Brain microvascular endothelial cell (primary cell): ENCODE data around the gene C20orf144.

Experiments
- DNase-seq: peaks from one replicate; pipeline ENCODE4 v3.0.0-alpha.2; 2020
- H3K27ac ChIP-seq: fragments of 250-450 bp; sonication (Bioruptor Pico); 2 replicates; pipeline ENCODE4 v1.5.1; 2020; ENCODE audit warnings: mild to moderate bottlenecking, moderate library complexity
- H3K27me3 ChIP-seq: fragments of 250-450 bp; sonication (Bioruptor Pico); replicated peaks from 2 replicates; pipeline ENCODE4 v1.5.1; 2020; ENCODE audit warnings: mild to moderate bottlenecking
- H3K36me3 ChIP-seq: fragments of 250-450 bp; sonication (Bioruptor Pico); replicated peaks from 2 replicates; pipeline ENCODE4 v1.5.1; 2020; ENCODE audit warnings: mild to moderate bottlenecking
- H3K4me3 ChIP-seq: 2 replicates; pipeline ENCODE4 v1.5.1; 2011; ENCODE audit warnings: low read depth, mild to moderate bottlenecking, control low read depth, low read length, moderate library complexity
- CTCF ChIP-seq: IDR thresholded peaks from 2 replicates; pipeline ENCODE4 v1.5.1; 2011; ENCODE audit warnings: low read depth, mild to moderate bottlenecking, moderate library complexity, low read length, control low read depth, inconsistent platforms; ENCODE audit errors: missing control alignments
- in situ Hi-C: cut with HindIII; loops from 2 replicates; pipeline ENCODE4 v1.10.0; 2017; ENCODE audit warnings: low sequenced_read_pairs, low pct_ligation_motif_present

The C20orf144 gene

GRCh38 chr20:33681288-33681687 is 19.2 kb downstream of the C20orf144 start:
- no peak overlapping the region for H3K27ac ChIP-seq
- DNase-seq: no peak
- TF ChIP-seq CTCF: no peak
- H3K4me3 ChIP-seq: no peak overlapping the region
- no peaks in the 10 kb centered on the region for H3K27me3 ChIP-seq
- in situ Hi-C loops: no loop called here
- no peaks in the 10 kb centered on the region for H3K36me3 ChIP-seq

- Histone ChIP-seq H3K27ac (no peak overlapping the region), H3K27me3 (no peaks in the 10 kb centered on the region), H3K36me3 (no peaks in the 10 kb centered on the region), H3K4me3 (no peak overlapping the region)
- no peak for TF ChIP-seq CTCF
- in situ Hi-C loops: no loop called here
- no peak for DNase-seq
Observed at GRCh38 chr20:33681728-33682353, 19.7 kb downstream of the C20orf144 start.

- no peaks in the 10 kb centered on the region for H3K27me3 ChIP-seq
- no peak overlapping the region for H3K27ac ChIP-seq
- no peaks in the 10 kb centered on the region for H3K36me3 ChIP-seq
- no peak for TF ChIP-seq CTCF
- peak overlapping the region; percentile 56 for H3K4me3 ChIP-seq
- no peak for DNase-seq
- in situ Hi-C loops: no loop called here
Observed at GRCh38 chr20:33684533-33685327, 22.6 kb downstream of the C20orf144 start.

- Histone ChIP-seq H3K27me3 (no peaks in the 10 kb centered on the region), H3K27ac (peak overlapping the region; percentile 64), H3K4me3 (peak overlapping the region; percentile 56), H3K36me3 (no peaks in the 10 kb centered on the region)
- no peak for DNase-seq
- TF ChIP-seq CTCF: no peak
- in situ Hi-C loops: no loop called here
Observed at GRCh38 chr20:33685328-33686099, 23.4 kb downstream of the C20orf144 start.

GRCh38 chr20:33686100-33686983 is 24.2 kb downstream of the C20orf144 start, which contains the start of gene E2F1:
Gene E2F1, minus strand, starts transcription at chr20:33686385. Its CDS starts 121 bp downstream, at chr20:33686264.
- peak within 1 kb of the TSS; percentile 56 for H3K4me3 ChIP-seq
- TF ChIP-seq CTCF: peak; percentile 38
- DNase-seq: peak; percentile 91
- no peaks in the 10 kb centered on the region for H3K36me3 ChIP-seq
- H3K27me3 ChIP-seq: no peaks in the 10 kb centered on the region
- in situ Hi-C loops: no loop called here
- H3K27ac ChIP-seq: peak within 1 kb of the TSS; percentile 64
